Fibroblast of mammary gland (primary cell): ENCODE measurements around the gene ZNF592.
"Not testable (repeated sequence)": the region's sequence is repeated elsewhere in the genome, so short reads cannot be mapped to it uniquely, and the experiment has no call there.

ENCODE experiments used
- DNase-seq: peaks from one replicate; pipeline ENCODE4 v3.0.0-alpha.2; 2010; ENCODE audit warnings: low read depth
- H3K4me3 ChIP-seq: 2 replicates; pipeline ENCODE4 v1.5.1; 2011; ENCODE audit warnings: low read depth, mild to moderate bottlenecking, low read length, moderate library complexity; ENCODE audit not compliant: control insufficient read depth
- CTCF ChIP-seq: conservative IDR thresholded peaks from 2 replicates; pipeline ENCODE4 v1.5.1; 2011; ENCODE audit warnings: low read depth, low read length, inconsistent platforms; ENCODE audit not compliant: control insufficient read depth, insufficient read depth

Gene ZNF592

GRCh38 chr15:84727429-84727828, 21.0 kb upstream of the ZNF592 start:
- no peak for TF ChIP-seq CTCF
- DNase-seq, result no peak
- H3K4me3 ChIP-seq, result no peak overlapping the region

GRCh38 chr15:84731774-84732173, 16.6 kb upstream of the ZNF592 start:
- DNase-seq, result peak; percentile 83
- no peak for TF ChIP-seq CTCF

GRCh38 chr15:84734794-84735479, 13.5 kb upstream of the ZNF592 start:
- DNase-seq, result no peak
- no peak for TF ChIP-seq CTCF
- no peak overlapping the region for H3K4me3 ChIP-seq

More at GRCh38 chr15:84731774-84732173, 16.6 kb upstream of the ZNF592 start:
- H3K4me3 ChIP-seq, result no peak overlapping the region

GRCh38 chr15:84735480-84736061, 12.8 kb upstream of the ZNF592 start:
- not testable (repeated sequence) for H3K4me3 ChIP-seq
- peak; percentile 61 for DNase-seq

GRCh38 chr15:84736375-84736774, 12.0 kb upstream of the ZNF592 start:
- no peak for TF ChIP-seq CTCF
- no peak overlapping the region for H3K4me3 ChIP-seq
- no peak for DNase-seq

GRCh38 chr15:84737005-84737404, 11.4 kb upstream of the ZNF592 start:
- no peak for TF ChIP-seq CTCF
- no peak overlapping the region for H3K4me3 ChIP-seq
- DNase-seq, result no peak

GRCh38 chr15:84740691-84741090, 7.7 kb upstream of the ZNF592 start:
- DNase-seq, result no peak
- no peak for TF ChIP-seq CTCF
- no peak overlapping the region for H3K4me3 ChIP-seq
